CD4-positive, alpha-beta T cell (primary cell): ENCODE measurements around the gene MYH2. TPM values are rescaled to one million over a fixed set of nuclear protein-coding genes. Genes with fewer than 3 reads are reported as not detected.

ENCODE experiments used
- ATAC-seq: fragments of 200-7000 bp; cut with Tn5 transposase; one replicate; pipeline ENCODE4 v1.10.0; 2022; ENCODE audit warnings: mild to moderate bottlenecking; ENCODE audit not compliant: poor library complexity
- CTCF ChIA-PET: fragments of 350-600 bp; sonication (Branson Sonifier 250); formaldehyde crosslinking; loops from one replicate; lab custom pipeline; 2021; ENCODE audit warnings: antibody characterized with exemption, inconsistent platforms; lab: Charles Lee
- POLR2A ChIA-PET: fragments of 350-600 bp; sonication (Branson Sonifier 250); formaldehyde crosslinking; loops from one replicate; lab custom pipeline; 2021; ENCODE audit warnings: antibody characterized with exemption, inconsistent platforms; lab: Charles Lee
- DNase-seq, 14 experiments: peaks; one replicate each; pipeline ENCODE4 v3.0.0-alpha.2; 2013 to 2020; ENCODE audit warnings: mixed read lengths in 2 of 14
- H3K27ac ChIP-seq, 2 donors: one replicate each; pipeline versions ENCODE4 v1.5.1 to v1.7.0; 2013; ENCODE audit warnings: low read length in 2 of 2, low read depth in 1 of 2, mild to moderate bottlenecking in 1 of 2
- H3K27me3 ChIP-seq, 2 experiments: 1 replicate in 1 of 2; 2 replicates in 1 of 2; pipeline versions ENCODE4 v1.6.1 to v1.7.0; 2013; ENCODE audit warnings: low read length in 2 of 2, control low read depth in 1 of 2, mild to moderate bottlenecking in 1 of 2, moderate library complexity in 1 of 2; ENCODE audit not compliant: insufficient read depth in 2 of 2, control insufficient read depth in 1 of 2
- H3K36me3 ChIP-seq: one replicate; pipeline ENCODE4 v1.6.1; 2013; ENCODE audit warnings: low read length, control low read depth; ENCODE audit not compliant: insufficient read depth
- H3K4me1 ChIP-seq: one replicate; pipeline ENCODE4 v1.6.1; 2013; ENCODE audit warnings: low read length, control low read depth; ENCODE audit not compliant: insufficient read depth
- H3K4me3 ChIP-seq: one replicate; pipeline ENCODE4 v1.5.1; 2013; ENCODE audit warnings: mild to moderate bottlenecking, low read length, moderate library complexity
- H3K9me3 ChIP-seq, 2 experiments: 1 replicate in 1 of 2; 2 replicates in 1 of 2; pipeline versions ENCODE4 v1.6.1 to v1.7.0; 2013; ENCODE audit warnings: low read length in 2 of 2, mild to moderate bottlenecking in 2 of 2, control low read depth in 1 of 2, moderate library complexity in 1 of 2; ENCODE audit not compliant: control insufficient read depth in 1 of 2, insufficient read depth in 1 of 2
- H3K27ac Mint-ChIP-seq: one replicate; pipeline ENCODE4 v1.8.0; 2020; ENCODE audit warnings: mixed read lengths
- H3K27me3 Mint-ChIP-seq: one replicate; pipeline ENCODE4 v1.8.0; 2021; ENCODE audit warnings: mixed read lengths
- H3K36me3 Mint-ChIP-seq: one replicate; pipeline ENCODE4 v1.8.0; 2021; ENCODE audit warnings: low read depth, mixed read lengths
- H3K4me1 Mint-ChIP-seq: one replicate; pipeline ENCODE4 v1.8.0; 2021; ENCODE audit warnings: low read depth, mixed read lengths
- H3K4me3 Mint-ChIP-seq: one replicate; pipeline ENCODE4 v1.8.0; 2020; ENCODE audit warnings: mild to moderate bottlenecking, mixed read lengths
- H3K9me3 Mint-ChIP-seq: one replicate; pipeline ENCODE4 v1.8.0; 2020; ENCODE audit warnings: mixed read lengths
- CTCF ChIP-seq: fragments of 200-600 bp; IDR thresholded peaks from one replicate; pipeline ENCODE4 v1.8.0; 2022; ENCODE audit warnings: antibody characterized with exemption, mild to moderate bottlenecking
- intact Hi-C, 2 experiments: fragments of 100-400 bp; cut with DNase I in 1 of 2; cut with micrococcal nuclease in 1 of 2; formaldehyde crosslinking; loops; one replicate each; pipeline versions ENCODE4 v1.15.1 to v1.9.0; 2023 to 2025; cut with DNase I, micrococcal nuclease
- total RNA-seq, 174 experiments: library from RNA in 2 of 174; stranded (reverse) in 2 of 174; gene quantifications; one replicate each; pipeline ENCODE4 v1.2.3 and lab custom pipeline; 2021 to 2026

The MYH2 gene
- total RNA-seq, 2 experiments from 2014 or later, result not detected

GRCh38 chr17:10516065-10516464 is 33.4 kb downstream of the MYH2 start:
- CTCF ChIA-PET, result no interaction called here
- Mint-ChIP-seq H3K36me3 (no peaks in the 10 kb centered on the region), H3K27me3 (peaks cover 11% of the 10 kb centered on the region), H3K9me3 (no peaks in the 10 kb centered on the region), H3K4me1 (no peaks in the 10 kb centered on the region), H3K4me3 (no peak overlapping the region), H3K27ac (no peak overlapping the region)
- POLR2A ChIA-PET, result no interaction called here
- no peak for ATAC-seq
- Histone ChIP-seq H3K4me1 (no peaks in the 10 kb centered on the region), H3K9me3 (no peaks in the 10 kb centered on the region), H3K36me3 (no peaks in the 10 kb centered on the region), H3K4me3 (no peak overlapping the region), H3K27ac (no peak overlapping the region), H3K27me3 (peaks cover 0 to 2% of the 10 kb centered on the region in 2 experiments)
- intact Hi-C loops, result loop anchor here in 1 of 2 experiments (10.0 kb wide), 1 partner anchor 59 kb away; no protein-coding TSS in a partner anchor
- no peak for DNase-seq
- no peak for TF ChIP-seq CTCF

- no peak overlapping the region for H3K4me3 Mint-ChIP-seq
- H3K9me3 ChIP-seq, result no peaks in the 10 kb centered on the region
- ChIA-PET CTCF (no interaction called here), POLR2A (no interaction called here)
- H3K27me3 ChIP-seq, result peaks cover 0 to 2% of the 10 kb centered on the region in 2 experiments
- H3K9me3 Mint-ChIP-seq, result no peaks in the 10 kb centered on the region
- intact Hi-C loops, result loop anchor here in 1 of 2 experiments (10.0 kb wide), 1 partner anchor 61 kb away; no protein-coding TSS in a partner anchor
- no peak for TF ChIP-seq CTCF
- H3K27ac Mint-ChIP-seq, result no peak overlapping the region
- H3K27me3 Mint-ChIP-seq, result peaks cover 5% of the 10 kb centered on the region
- H3K27ac ChIP-seq, result no peak overlapping the region
- H3K4me1 ChIP-seq, result no peaks in the 10 kb centered on the region
- H3K36me3 ChIP-seq, result no peaks in the 10 kb centered on the region
- no peak for ATAC-seq
- no peaks in the 10 kb centered on the region for H3K4me1 Mint-ChIP-seq
- DNase-seq, result no peak
- no peaks in the 10 kb centered on the region for H3K36me3 Mint-ChIP-seq
- H3K4me3 ChIP-seq, result no peak overlapping the region
Observed at GRCh38 chr17:10513299-10514067, 36.0 kb downstream of the MYH2 start.

GRCh38 chr17:10512856-10513255 is 36.6 kb downstream of the MYH2 start:
- DNase-seq (no peak), ATAC-seq (no peak)
- Mint-ChIP-seq H3K27ac (no peak overlapping the region), H3K9me3 (no peaks in the 10 kb centered on the region), H3K27me3 (peaks cover 5% of the 10 kb centered on the region), H3K4me1 (no peaks in the 10 kb centered on the region), H3K36me3 (no peaks in the 10 kb centered on the region), H3K4me3 (no peak overlapping the region)
- Histone ChIP-seq H3K36me3 (no peaks in the 10 kb centered on the region), H3K27ac (no peak overlapping the region), H3K4me3 (no peak overlapping the region), H3K4me1 (no peaks in the 10 kb centered on the region), H3K9me3 (no peaks in the 10 kb centered on the region), H3K27me3 (peaks cover 0 to 2% of the 10 kb centered on the region in 2 experiments)
- no peak for TF ChIP-seq CTCF
- CTCF ChIA-PET, result no interaction called here
- intact Hi-C loops, result loop anchor here in 1 of 2 experiments (10.0 kb wide), 1 partner anchor 62 kb away; no protein-coding TSS in a partner anchor
- POLR2A ChIA-PET, result no interaction called here
